ENCODE data around the gene PALM2AKAP2. TPM values are rescaled to one million over a fixed set of nuclear protein-coding genes. Genes with fewer than 3 reads are reported as not detected.

Gene PALM2AKAP2
- total RNA-seq, 4 donors from 2014 or later = 0.34 to 3.3 (median 0.81) TPM

DNA sequence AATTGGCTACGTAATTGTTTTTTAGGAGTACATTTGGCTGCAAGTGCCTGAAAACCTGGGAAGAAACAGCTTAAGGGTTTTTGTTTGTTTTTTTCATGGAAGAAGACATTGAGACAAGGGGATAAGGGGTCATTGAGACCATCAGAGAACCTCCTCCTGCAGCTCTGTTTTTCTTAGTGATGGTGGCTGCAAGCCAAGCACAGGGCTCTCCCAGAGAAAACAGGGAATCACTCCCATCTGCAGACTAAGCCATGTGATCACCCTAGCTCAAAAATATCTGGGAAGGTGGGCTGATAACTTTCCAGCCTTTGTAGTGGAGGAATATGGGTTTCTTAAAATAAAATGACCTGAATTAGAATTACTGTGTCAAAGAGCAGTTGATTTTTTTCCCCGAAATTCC is 25.1 kb downstream of the PALM2AKAP2 start:
- no peak for TF ChIP-seq POLR2A (IDR thresholded peaks at IDR 0.05)
- TF ChIP-seq, protein P1, sequence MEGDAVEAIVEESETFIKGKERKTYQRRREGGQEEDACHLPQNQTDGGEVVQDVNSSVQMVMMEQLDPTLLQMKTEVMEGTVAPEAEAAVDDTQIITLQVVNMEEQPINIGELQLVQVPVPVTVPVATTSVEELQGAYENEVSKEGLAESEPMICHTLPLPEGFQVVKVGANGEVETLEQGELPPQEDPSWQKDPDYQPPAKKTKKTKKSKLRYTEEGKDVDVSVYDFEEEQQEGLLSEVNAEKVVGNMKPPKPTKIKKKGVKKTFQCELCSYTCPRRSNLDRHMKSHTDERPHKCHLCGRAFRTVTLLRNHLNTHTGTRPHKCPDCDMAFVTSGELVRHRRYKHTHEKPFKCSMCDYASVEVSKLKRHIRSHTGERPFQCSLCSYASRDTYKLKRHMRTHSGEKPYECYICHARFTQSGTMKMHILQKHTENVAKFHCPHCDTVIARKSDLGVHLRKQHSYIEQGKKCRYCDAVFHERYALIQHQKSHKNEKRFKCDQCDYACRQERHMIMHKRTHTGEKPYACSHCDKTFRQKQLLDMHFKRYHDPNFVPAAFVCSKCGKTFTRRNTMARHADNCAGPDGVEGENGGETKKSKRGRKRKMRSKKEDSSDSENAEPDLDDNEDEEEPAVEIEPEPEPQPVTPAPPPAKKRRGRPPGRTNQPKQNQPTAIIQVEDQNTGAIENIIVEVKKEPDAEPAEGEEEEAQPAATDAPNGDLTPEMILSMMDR (IDR thresholded peaks at IDR 0.05) = no peak
- no peaks in the 10 kb centered on the region for H3K36me3 ChIP-seq
- no peaks in the 10 kb centered on the region for H3K4me1 ChIP-seq
- H3K9me3 ChIP-seq = peaks cover 0 to 5% (median 0%) of the 10 kb centered on the region in 3 donors
- no peak overlapping the region for H3K4me3 ChIP-seq
- 73 to 75% methylated on average over 2 of the region's 2 CpGs for WGBS, 2 donors
- H3K27ac ChIP-seq = no peak overlapping the region
- DNase-seq = no peak
- no peaks in the 10 kb centered on the region for H3K27me3 ChIP-seq
- intact Hi-C loops (cut with DNase I) = no loop called here

DNA sequence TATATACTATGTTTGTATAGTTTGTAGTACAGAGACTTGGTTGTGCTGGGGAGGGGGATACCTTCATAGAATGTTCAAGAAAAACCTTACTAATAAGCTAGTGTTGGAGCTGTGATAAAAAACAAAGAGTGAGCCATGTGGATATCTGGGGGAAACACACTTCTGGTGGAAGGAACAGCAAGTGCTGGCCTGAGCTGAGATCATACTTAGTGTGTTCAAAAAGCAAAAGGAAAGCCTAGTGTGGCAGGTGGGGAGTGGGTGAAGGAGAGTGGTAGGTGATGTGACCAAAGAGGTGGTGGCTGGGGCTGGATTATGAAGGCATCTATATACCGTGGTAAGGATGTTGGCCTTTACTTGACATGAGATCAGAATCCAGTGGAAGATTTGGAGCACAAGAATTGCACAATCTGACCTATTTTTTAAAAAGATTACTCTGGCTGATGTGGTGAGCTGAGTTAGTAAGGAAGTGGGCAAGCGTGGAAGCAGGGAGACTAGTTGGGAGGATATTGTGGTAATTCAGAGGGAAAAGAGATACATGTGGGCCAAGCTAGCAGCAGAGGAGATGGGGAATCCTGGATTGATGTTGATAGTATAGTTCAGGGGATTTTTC is 26.6 kb downstream of the PALM2AKAP2 start:
- Histone ChIP-seq H3K4me3 (no peak overlapping the region), H3K4me1 (no peaks in the 10 kb centered on the region), H3K27me3 (no peaks in the 10 kb centered on the region), H3K9me3 (peaks cover 0 to 5% (median 0%) of the 10 kb centered on the region in 3 donors), H3K27ac (peak overlapping the region in 3 of 4 donors; percentile 18 to 59 (median 34)), H3K36me3 (no peaks in the 10 kb centered on the region)
- TF ChIP-seq POLR2A (IDR thresholded peaks at IDR 0.05) = no peak
- TF ChIP-seq, protein P1 (IDR thresholded peaks at IDR 0.05) = no peak
- DNase-seq = no peak
- 54 to 61% methylated on average over 2 of the region's 2 CpGs for WGBS, 2 donors
- intact Hi-C loops (cut with DNase I) = no loop called here

DNA sequence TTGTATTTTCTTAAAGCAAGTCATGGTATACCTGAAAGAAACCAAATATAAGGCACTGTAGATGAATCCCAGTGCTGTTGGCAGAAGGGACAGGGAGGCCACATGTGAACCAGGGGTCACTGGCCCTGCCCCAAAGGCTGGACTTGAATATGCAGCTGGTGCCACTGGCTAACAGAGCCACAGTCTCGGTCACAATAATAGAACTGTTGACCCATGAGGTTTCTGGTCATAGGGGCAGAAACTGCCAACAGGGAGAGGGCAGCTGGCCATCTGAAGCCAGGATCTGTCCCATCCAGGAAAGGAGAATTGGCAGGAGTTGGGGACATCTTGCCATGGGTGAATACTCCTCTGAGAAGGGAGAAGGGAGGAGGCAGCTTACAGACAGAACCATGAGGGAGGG is 31.9 kb downstream of the PALM2AKAP2 start:
- Histone ChIP-seq H3K4me1 (no peaks in the 10 kb centered on the region), H3K9me3 (peaks cover 0 to 5% (median 0%) of the 10 kb centered on the region in 3 donors), H3K27me3 (no peaks in the 10 kb centered on the region), H3K27ac (no peak overlapping the region), H3K36me3 (no peaks in the 10 kb centered on the region), H3K4me3 (no peak overlapping the region)
- 44 to 60% methylated on average over 1 of the region's 1 CpG for WGBS, 2 donors
- intact Hi-C loops (cut with DNase I) = loop anchor here (10.0 kb wide), 1 partner anchor 237 kb away; no protein-coding TSS in a partner anchor
- TF ChIP-seq, protein P1 (IDR thresholded peaks at IDR 0.05) = no peak
- no peak for TF ChIP-seq POLR2A (IDR thresholded peaks at IDR 0.05)
- no peak for DNase-seq

DNA sequence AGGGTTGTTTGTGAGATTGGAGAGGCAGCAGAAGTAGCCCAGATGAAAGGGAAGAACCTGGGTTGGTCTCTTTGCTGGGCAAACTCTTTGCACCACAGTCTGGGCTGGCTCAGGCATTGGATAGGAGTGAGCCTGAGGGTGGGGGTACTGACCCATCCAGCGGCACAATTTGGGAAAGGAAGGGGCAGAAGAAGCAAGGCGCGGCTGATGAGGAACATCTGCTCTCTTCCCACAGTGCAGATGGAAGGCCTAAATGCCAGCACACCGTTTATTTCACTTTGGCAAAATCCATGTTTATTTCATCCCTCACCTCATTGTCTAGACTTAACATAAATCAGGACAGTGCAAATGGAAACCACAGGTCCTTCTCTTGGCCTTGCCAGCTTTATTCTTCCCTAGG is 32.3 kb downstream of the PALM2AKAP2 start:
- Histone ChIP-seq H3K4me3 (no peak overlapping the region), H3K27ac (no peak overlapping the region), H3K4me1 (no peaks in the 10 kb centered on the region), H3K27me3 (no peaks in the 10 kb centered on the region), H3K9me3 (peaks cover 0 to 5% (median 0%) of the 10 kb centered on the region in 3 donors), H3K36me3 (no peaks in the 10 kb centered on the region)
- TF ChIP-seq, protein P1 (IDR thresholded peaks at IDR 0.05) = no peak
- no peak for TF ChIP-seq POLR2A (IDR thresholded peaks at IDR 0.05)
- DNase-seq = no peak
- intact Hi-C loops (cut with DNase I) = loop anchor here (10.0 kb wide), 1 partner anchor 238 kb away; no protein-coding TSS in a partner anchor
- WGBS, 2 donors = 79 to 81% methylated on average over 4 of the region's 4 CpGs

DNA sequence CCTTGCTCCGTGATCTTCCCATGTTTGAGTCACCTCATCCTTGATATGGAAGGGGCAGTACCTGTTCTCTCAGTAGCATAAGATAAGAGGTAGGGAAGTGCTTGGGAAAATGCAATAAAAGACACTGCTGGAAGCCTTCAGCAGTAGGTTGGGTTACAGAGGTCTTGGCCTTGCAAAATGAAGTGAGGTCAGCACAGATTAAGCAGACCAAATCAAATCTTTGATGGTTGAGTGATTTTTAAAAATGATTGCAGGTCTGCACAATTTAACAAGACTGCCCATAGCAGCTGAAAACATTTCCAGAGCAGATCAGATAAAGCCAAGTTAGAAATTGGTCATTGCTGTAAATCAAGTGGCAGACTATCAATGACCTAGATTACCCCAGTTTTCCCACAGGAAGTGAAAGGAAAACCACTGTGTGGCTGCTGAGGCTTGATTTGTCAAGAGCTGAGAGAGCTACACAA is 32.9 kb downstream of the PALM2AKAP2 start:
- DNase-seq = no peak
- Histone ChIP-seq H3K4me1 (no peaks in the 10 kb centered on the region), H3K36me3 (no peaks in the 10 kb centered on the region), H3K9me3 (peaks cover 0 to 5% (median 0%) of the 10 kb centered on the region in 3 donors), H3K4me3 (no peak overlapping the region), H3K27ac (no peak overlapping the region), H3K27me3 (no peaks in the 10 kb centered on the region)
- TF ChIP-seq POLR2A (IDR thresholded peaks at IDR 0.05) = no peak
- TF ChIP-seq, protein P1 (IDR thresholded peaks at IDR 0.05) = no peak
- WGBS, 2 donors = 71 to 79% methylated on average over 1 of the region's 1 CpG
- intact Hi-C loops (cut with DNase I) = loop anchor here (10.0 kb wide), 1 partner anchor 238 kb away; no protein-coding TSS in a partner anchor
